Kidney (tissue), 14 donors: Measurements from ENCODE around the gene HSBP1L1. TPM values are rescaled to one million over a fixed set of nuclear protein-coding genes. Genes with fewer than 3 reads are reported as not detected.

ENCODE experiments used
- DNase-seq, 5 donors: peaks; one replicate each; pipeline ENCODE4 v3.0.0-alpha.2; 2013 to 2020
- FAIRE-seq: peaks from 2 replicates; lab custom pipeline; 2012; peaks lifted over from hg19 to GRCh38; lab: Jason Lieb, UNC
- H3K27ac ChIP-seq, 2 donors: one replicate each; pipeline ENCODE4 v1.7.0; 2013; ENCODE audit warnings: low read depth in 2 of 2, low read length in 2 of 2, inconsistent platforms in 1 of 2
- H3K27me3 ChIP-seq: one replicate; pipeline ENCODE4 v1.7.1; 2013; ENCODE audit warnings: low read length, inconsistent platforms; ENCODE audit not compliant: control insufficient read depth, insufficient read depth
- H3K36me3 ChIP-seq, 3 donors: one replicate each; pipeline versions ENCODE4 v1.7.0 to v1.7.1; 2013; ENCODE audit warnings: low read length in 3 of 3, control low read depth in 1 of 3, inconsistent platforms in 1 of 3; ENCODE audit not compliant: insufficient read depth in 3 of 3, control insufficient read depth in 2 of 3
- H3K4me1 ChIP-seq, 3 donors: one replicate each; pipeline versions ENCODE4 v1.7.0 to v1.7.1; 2013; ENCODE audit warnings: low read length in 3 of 3, inconsistent platforms in 1 of 3, low read depth in 1 of 3; ENCODE audit not compliant: control insufficient read depth in 2 of 3, insufficient read depth in 2 of 3
- H3K4me3 ChIP-seq, 3 donors: one replicate each; pipeline versions ENCODE4 v1.7.0 to v1.8.1; 2013; ENCODE audit warnings: low read length in 3 of 3, control low read depth in 1 of 3, inconsistent platforms in 1 of 3
- H3K9ac ChIP-seq, 3 donors: one replicate each; pipeline versions ENCODE4 v1.7.0 to v1.7.1; 2013; ENCODE audit warnings: low read length in 3 of 3, control low read depth in 1 of 3, inconsistent platforms in 1 of 3
- H3K9me3 ChIP-seq, 3 donors: one replicate each; pipeline versions ENCODE4 v1.7.0 to v1.7.1; 2013; ENCODE audit warnings: low read length in 3 of 3, control low read depth in 1 of 3, inconsistent platforms in 1 of 3; ENCODE audit not compliant: control insufficient read depth in 2 of 3, insufficient read depth in 1 of 3
- intact Hi-C: fragments of 100-400 bp; cut with DNase I; formaldehyde crosslinking; loops from one replicate; pipeline ENCODE4 v1.11.1; 2022
- polyA plus RNA-seq: library from polyadenylated mRNA; stranded (reverse); fragments of 350-450 nt; fragmentation: Illumina TruSeq; extraction: RNeasy Lipid Tissue Mini Kit (QIAGEN cat#74804); gene quantifications from one replicate; pipeline ENCODE4 v1.2.3, GENCODE V29; 2014; ENCODE audit warnings: low read depth, low replicate concordance; ENCODE audit not compliant: insufficient read depth
- total RNA-seq: library from RNA; stranded (reverse); fragmentation: NEBNext Ultra II Directional; extraction: Animal tissue kit (Norgen Biotek cat#: 25700); gene quantifications from one replicate; pipeline ENCODE4 v1.2.1, GENCODE V29; 2021
- TF ChIP-seq, protein P1 (sequence below): IDR thresholded peaks from 3 replicates; pipeline ENCODE4 v1.5.1; 2012; ENCODE audit warnings: mild to moderate bottlenecking, moderate library complexity, borderline replicate concordance; ENCODE audit not compliant: insufficient read depth; ENCODE audit errors: extremely low read depth
- donor health status: control.
- donor health status: control.
- donor health status: control.
- donor health status: control.
- donor health status: control.
- donor health status: DM: yes; HTN: yes; CAD: no.
- donor health status: Normal renal cell carcinoma (clear cell type).

Gene HSBP1L1
- total and polyA plus RNA-seq, 2 donors from 2014 or later = 26.0 to 43.6 TPM

DNA sequence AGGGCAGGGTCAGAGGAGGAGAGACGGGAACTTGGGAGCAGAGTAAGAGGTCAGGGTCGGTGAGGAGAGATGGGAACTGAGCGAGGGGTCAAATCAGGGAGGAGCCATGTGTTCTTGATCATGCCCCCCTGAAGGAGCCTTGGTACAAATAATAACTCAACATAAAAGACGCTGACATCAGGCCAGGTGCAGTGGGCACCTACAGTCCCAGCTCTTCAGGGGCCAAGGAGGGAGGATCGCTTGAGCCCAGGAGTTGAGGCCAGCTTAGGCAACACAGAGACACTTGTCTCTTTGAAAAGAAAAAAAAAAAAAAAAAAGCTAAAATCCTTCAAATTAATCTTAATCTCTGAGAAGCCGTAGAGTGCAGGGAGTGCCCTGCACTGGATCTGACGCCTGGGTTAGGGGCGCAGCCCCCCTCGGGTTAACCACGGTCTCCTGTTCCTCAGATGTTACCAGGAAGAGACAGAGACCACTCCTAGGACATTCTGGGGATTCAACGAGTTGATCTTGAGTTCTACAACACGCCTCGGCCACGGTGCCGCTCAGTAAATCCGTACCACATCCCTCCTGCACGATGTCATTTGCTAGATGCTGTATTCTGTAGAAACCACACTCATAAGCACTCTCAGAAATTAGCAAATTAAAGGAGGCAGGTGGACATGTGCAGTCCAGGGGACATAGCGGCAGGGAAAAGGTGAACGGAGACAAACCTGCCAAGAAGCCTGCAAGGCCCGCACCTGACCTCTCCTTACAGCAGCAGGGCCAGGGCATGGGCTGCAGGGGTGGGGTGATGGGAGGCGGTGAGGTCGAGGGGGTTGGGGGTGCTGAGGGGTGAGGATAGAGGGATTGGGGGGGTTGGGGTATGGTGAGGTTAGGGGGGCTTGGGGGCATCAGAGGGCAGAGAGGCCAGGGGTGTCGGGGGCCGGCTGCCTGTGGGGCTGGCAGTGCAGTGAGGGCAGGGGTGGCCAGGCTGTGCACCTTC is 42.2 kb upstream of the HSBP1L1 start:
- Histone ChIP-seq H3K4me3 (no peak overlapping the region), H3K27ac (no peak overlapping the region), H3K27me3 (no peaks in the 10 kb centered on the region), H3K36me3 (peaks cover 0 to 7% (median 0%) of the 10 kb centered on the region in 3 donors), H3K9ac (no peak overlapping the region), H3K9me3 (peaks cover 0 to 2% (median 0%) of the 10 kb centered on the region in 3 donors), H3K4me1 (peaks cover 0 to 11% (median 9%) of the 10 kb centered on the region in 3 donors)
- DNase-seq (peak in 2 of 5 donors; percentile 4 to 62), FAIRE-seq (no peak)
- TF ChIP-seq, protein P1, sequence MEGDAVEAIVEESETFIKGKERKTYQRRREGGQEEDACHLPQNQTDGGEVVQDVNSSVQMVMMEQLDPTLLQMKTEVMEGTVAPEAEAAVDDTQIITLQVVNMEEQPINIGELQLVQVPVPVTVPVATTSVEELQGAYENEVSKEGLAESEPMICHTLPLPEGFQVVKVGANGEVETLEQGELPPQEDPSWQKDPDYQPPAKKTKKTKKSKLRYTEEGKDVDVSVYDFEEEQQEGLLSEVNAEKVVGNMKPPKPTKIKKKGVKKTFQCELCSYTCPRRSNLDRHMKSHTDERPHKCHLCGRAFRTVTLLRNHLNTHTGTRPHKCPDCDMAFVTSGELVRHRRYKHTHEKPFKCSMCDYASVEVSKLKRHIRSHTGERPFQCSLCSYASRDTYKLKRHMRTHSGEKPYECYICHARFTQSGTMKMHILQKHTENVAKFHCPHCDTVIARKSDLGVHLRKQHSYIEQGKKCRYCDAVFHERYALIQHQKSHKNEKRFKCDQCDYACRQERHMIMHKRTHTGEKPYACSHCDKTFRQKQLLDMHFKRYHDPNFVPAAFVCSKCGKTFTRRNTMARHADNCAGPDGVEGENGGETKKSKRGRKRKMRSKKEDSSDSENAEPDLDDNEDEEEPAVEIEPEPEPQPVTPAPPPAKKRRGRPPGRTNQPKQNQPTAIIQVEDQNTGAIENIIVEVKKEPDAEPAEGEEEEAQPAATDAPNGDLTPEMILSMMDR = no peak
- intact Hi-C loops = no loop called here

- Histone ChIP-seq H3K4me1 (peaks cover 0 to 11% (median 9%) of the 10 kb centered on the region in 3 donors), H3K9ac (no peak overlapping the region), H3K9me3 (peaks cover 0 to 2% (median 0%) of the 10 kb centered on the region in 3 donors), H3K27ac (no peak overlapping the region), H3K27me3 (no peaks in the 10 kb centered on the region), H3K36me3 (peaks cover 0 to 7% (median under 1%) of the 10 kb centered on the region in 3 donors), H3K4me3 (no peak overlapping the region)
- intact Hi-C loops = no loop called here
- TF ChIP-seq, protein P1 = no peak
- FAIRE-seq (no peak), DNase-seq (peak in 2 of 5 donors; percentile 33 to 66)
Measured at GRCh38 chr18:79922971-79923411, 41.5 kb upstream of the HSBP1L1 start.

- Histone ChIP-seq H3K27ac (peak overlapping the region in 1 of 2 donors; percentile 49), H3K4me3 (no peak overlapping the region), H3K36me3 (peaks cover 0 to 7% (median 3%) of the 10 kb centered on the region in 3 donors), H3K9ac (no peak overlapping the region), H3K27me3 (no peaks in the 10 kb centered on the region), H3K4me1 (peaks cover 0 to 11% (median 9%) of the 10 kb centered on the region in 3 donors), H3K9me3 (peaks cover 0 to 2% (median under 1%) of the 10 kb centered on the region in 3 donors)
- TF ChIP-seq, protein P1 = no peak
- intact Hi-C loops = no loop called here
- FAIRE-seq (no peak), DNase-seq (peak in 2 of 5 donors; percentile 24 to 28)
Measured at GRCh38 chr18:79923896-79924585, 40.4 kb upstream of the HSBP1L1 start.
